Astrocyte (in vitro differentiated cells and primary cell): ENCODE data around the gene SULF2.

Experiments used
- EZH2 ChIP-seq: IDR thresholded peaks from 2 replicates; pipeline ENCODE4 v1.6.1; 2012; ENCODE audit warnings: mild to moderate bottlenecking, low read length, inconsistent platforms; ENCODE audit not compliant: insufficient read depth
- TF ChIP-seq, protein P1 (sequence below): IDR thresholded peaks from 2 replicates; pipeline ENCODE4 v1.5.1; 2011; ENCODE audit warnings: low read depth, mild to moderate bottlenecking, inconsistent platforms, low read length, moderate library complexity; ENCODE audit not compliant: insufficient read depth

DNA sequence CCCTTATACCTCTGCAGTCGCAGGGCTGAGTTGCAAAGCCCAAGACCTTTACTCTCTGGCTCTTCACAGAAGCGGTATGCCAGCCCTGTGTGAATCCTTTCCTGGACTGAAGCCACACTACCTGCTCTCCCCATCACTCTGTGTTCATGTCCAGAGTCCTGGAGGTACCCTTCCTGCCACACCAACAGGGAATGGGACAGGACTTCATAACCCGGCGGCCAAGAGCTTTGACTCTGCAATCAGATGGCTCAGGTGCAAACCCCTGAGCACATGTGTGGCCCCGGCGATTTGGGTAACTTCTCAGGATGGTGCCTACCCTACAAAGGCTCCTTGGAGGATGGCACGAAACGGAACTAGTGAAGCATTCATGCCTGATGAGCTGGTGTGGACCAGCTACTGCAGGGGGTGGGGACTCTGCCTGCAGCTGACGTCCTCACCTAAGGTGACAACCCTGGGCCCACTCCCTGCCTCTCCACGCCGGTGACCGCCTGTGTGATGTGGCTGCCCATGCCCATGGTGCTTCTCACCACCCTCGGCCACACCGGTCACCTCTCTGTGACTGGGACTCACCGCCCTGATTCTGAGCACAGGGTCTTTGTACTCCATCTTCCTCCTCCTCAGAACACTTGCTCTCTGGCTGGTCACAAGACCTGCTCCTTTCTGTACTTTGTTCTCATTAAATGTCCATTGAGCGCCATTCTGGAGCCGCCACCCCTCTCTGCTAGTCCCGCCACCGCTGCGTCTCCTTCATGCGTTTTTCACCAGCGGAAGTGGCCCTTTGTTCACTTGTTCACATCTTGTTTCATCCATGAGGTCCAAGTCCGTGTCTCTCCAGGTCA is 116.7 kb downstream of the SULF2 start:
- TF ChIP-seq, protein P1, sequence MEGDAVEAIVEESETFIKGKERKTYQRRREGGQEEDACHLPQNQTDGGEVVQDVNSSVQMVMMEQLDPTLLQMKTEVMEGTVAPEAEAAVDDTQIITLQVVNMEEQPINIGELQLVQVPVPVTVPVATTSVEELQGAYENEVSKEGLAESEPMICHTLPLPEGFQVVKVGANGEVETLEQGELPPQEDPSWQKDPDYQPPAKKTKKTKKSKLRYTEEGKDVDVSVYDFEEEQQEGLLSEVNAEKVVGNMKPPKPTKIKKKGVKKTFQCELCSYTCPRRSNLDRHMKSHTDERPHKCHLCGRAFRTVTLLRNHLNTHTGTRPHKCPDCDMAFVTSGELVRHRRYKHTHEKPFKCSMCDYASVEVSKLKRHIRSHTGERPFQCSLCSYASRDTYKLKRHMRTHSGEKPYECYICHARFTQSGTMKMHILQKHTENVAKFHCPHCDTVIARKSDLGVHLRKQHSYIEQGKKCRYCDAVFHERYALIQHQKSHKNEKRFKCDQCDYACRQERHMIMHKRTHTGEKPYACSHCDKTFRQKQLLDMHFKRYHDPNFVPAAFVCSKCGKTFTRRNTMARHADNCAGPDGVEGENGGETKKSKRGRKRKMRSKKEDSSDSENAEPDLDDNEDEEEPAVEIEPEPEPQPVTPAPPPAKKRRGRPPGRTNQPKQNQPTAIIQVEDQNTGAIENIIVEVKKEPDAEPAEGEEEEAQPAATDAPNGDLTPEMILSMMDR = no peak
- TF ChIP-seq EZH2 = no peak
